SKM-1 treated with dmso at 0.1 percent for 144 hours (cell line): ENCODE results near the gene PRR15L.
A peak's percentile ranks its signal among the peaks of the same experiment; 100 is the strongest.

ENCODE experiments used
- DNase-seq: peaks from one replicate; lab custom pipeline; 2025; ENCODE audit not compliant: unreplicated experiment; lab: John Stamatoyannopoulos, UW

The PRR15L gene

GRCh38 chr17:47907932-47908562, 49.6 kb downstream of the PRR15L start:
- DNase-seq = peak; percentile 7

GRCh38 chr17:47906443-47906842, 51.2 kb downstream of the PRR15L start:
- DNase-seq = no peak

DNA sequence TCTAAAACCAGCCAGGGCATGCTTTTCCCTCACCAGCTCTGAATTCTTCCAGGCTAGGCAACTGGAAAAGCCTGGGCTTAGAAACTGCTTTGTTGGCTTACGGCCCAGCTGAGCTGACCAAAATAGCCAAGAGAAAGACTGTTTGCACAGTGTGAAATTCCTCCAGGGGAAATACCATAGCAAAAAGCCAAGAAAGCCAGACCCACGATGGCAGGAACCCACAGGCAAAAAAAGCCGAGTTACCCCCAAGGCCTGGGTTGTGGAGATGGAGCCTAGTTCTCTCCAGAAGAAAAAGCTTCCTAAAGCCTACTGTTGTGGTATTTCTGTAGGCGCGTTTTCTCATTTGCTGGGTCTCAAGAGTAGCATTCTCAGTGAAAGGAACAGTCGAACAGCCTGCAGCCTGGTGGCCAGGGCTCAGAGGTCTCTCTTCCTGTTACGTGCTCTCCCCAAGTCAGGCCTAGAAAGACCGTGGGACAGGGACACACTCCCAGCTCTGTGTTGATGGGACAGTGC, 52.4 kb downstream of the PRR15L start:
- DNase-seq = no peak

DNA sequence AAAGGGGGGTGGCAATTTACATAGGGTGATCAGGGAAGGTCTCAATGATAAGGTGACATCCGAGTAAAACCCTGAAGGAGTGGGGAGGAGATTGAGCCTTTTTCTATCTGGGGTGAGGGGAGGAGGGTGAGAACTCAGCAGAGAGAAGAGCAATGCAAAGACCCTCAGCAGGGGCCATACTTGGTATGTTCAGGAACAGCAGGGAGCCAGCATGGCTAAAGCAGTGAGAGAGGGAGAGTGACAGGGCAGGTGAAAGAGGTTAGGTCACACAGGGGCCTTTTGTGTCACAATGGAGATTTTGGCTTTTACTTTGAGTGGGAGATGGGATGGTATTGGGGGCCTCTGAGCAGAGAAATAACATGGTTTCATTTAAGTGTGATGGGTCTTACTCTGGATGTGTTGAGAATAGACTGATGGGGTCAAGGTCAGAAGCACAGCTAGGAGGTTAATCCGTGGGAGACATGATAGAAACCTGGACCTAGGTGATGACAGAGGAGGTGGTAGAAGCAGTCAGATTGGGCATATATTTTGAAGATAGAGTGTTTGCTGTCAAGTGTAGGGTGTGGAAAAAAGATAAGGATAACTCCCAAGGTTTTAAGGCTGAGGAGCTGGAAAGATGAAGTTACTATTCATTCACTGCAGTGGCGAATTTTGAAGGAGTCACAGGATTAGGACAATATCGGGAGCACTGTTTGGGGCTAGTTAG, 55.5 kb downstream of the PRR15L start:
- DNase-seq = no peak
